Measurements from ENCODE around the gene CPS1. TPM values are rescaled to one million over a fixed set of nuclear protein-coding genes. Genes with fewer than 3 reads are reported as not detected.

CPS1 gene
- 1 to 10 TPM; 1.4 to 5.2 (median 1.8) TPM for total RNA-seq

GRCh38 chr2:210556329-210556980, at the start of gene CPS1:
Gene CPS1 (plus strand): TSS chr2:210556599. CDS start chr2:210556734, 135 bp downstream.
- TF ChIP-seq POLR2A (IDR thresholded peaks at IDR 0.05), result no peak
- no peak for TF ChIP-seq POLR2AphosphoS5 (IDR thresholded peaks at IDR 0.05)
- TF ChIP-seq EP300 (IDR thresholded peaks at IDR 0.05), result no peak
- no peak for TF ChIP-seq CTCF (IDR thresholded peaks at IDR 0.05)

GRCh38 chr2:210515911-210516310, 40.5 kb upstream of the CPS1 start:
- no peak for TF ChIP-seq CTCF (IDR thresholded peaks at IDR 0.05)
- Histone ChIP-seq H3K4me1 (no peaks in the 10 kb centered on the region), H3K27ac (no peak overlapping the region), H3K36me3 (no peaks in the 10 kb centered on the region), H3K4me3 (no peak overlapping the region), H3K27me3 (no peaks in the 10 kb centered on the region), H3K9me3 (peaks cover 0 to 7% (median 0%) of the 10 kb centered on the region in 4 donors)
- WGBS, 2 donors, result 45 to 81% methylated on average over 2 of the region's 2 CpGs
- DNase-seq (no peak), ATAC-seq (ENCODE audit: low FRiP score in 2 of 2) (no peak)

More at GRCh38 chr2:210556329-210556980, at the start of gene CPS1:
- no peak for DNase-seq
- ATAC-seq (ENCODE audit: low FRiP score in 2 of 2), result no peak
- Histone ChIP-seq H3K27ac (no peak within 1 kb of the TSS), H3K4me3 (no peak within 1 kb of the TSS), H3K36me3 (no peaks in the 10 kb centered on the region), H3K9me3 (no peaks in the 10 kb centered on the region), H3K4me1 (no peaks in the 10 kb centered on the region), H3K27me3 (no peaks in the 10 kb centered on the region)
- WGBS, 2 donors, result 75 to 81% methylated on average over 2 of the region's 2 CpGs

GRCh38 chr2:210517264-210517663, 39.1 kb upstream of the CPS1 start:
- Histone ChIP-seq H3K4me1 (no peaks in the 10 kb centered on the region), H3K9me3 (peaks cover 0 to 7% (median 0%) of the 10 kb centered on the region in 4 donors), H3K27me3 (no peaks in the 10 kb centered on the region), H3K36me3 (no peaks in the 10 kb centered on the region), H3K4me3 (no peak overlapping the region), H3K27ac (no peak overlapping the region)
- ATAC-seq (ENCODE audit: low FRiP score in 2 of 2) (no peak), DNase-seq (no peak)
- WGBS, 2 donors, result 77 to 83% methylated on average over 4 of the region's 4 CpGs
- TF ChIP-seq POLR2AphosphoS5 (IDR thresholded peaks at IDR 0.05) (no peak), CTCF (IDR thresholded peaks at IDR 0.05) (no peak), POLR2A (IDR thresholded peaks at IDR 0.05) (no peak), EP300 (IDR thresholded peaks at IDR 0.05) (no peak)

GRCh38 chr2:210519594-210519993, 36.8 kb upstream of the CPS1 start:
- WGBS, 2 donors, result 83% methylated on average over 5 of the region's 5 CpGs
- H3K4me3 ChIP-seq, result no peak overlapping the region
- TF ChIP-seq POLR2AphosphoS5 (IDR thresholded peaks at IDR 0.05) (no peak), CTCF (IDR thresholded peaks at IDR 0.05) (no peak)
- DNase-seq (no peak), ATAC-seq (ENCODE audit: low FRiP score in 2 of 2) (no peak)
- H3K27ac ChIP-seq, result no peak overlapping the region
- H3K4me1 ChIP-seq, result no peaks in the 10 kb centered on the region
- H3K9me3 ChIP-seq, result no peaks in the 10 kb centered on the region
- no peaks in the 10 kb centered on the region for H3K27me3 ChIP-seq
- H3K36me3 ChIP-seq, result no peaks in the 10 kb centered on the region

GRCh38 chr2:210522399-210522798, 34.0 kb upstream of the CPS1 start:
- TF ChIP-seq POLR2A (IDR thresholded peaks at IDR 0.05) (no peak), CTCF (IDR thresholded peaks at IDR 0.05) (no peak)
- no peaks in the 10 kb centered on the region for H3K4me1 ChIP-seq
- H3K9me3 ChIP-seq, result no peaks in the 10 kb centered on the region
- no peak overlapping the region for H3K4me3 ChIP-seq
- DNase-seq, result no peak
- no peaks in the 10 kb centered on the region for H3K27me3 ChIP-seq
- H3K27ac ChIP-seq, result no peak overlapping the region
- no peaks in the 10 kb centered on the region for H3K36me3 ChIP-seq
- no peak for ATAC-seq (ENCODE audit: low FRiP score in 2 of 2)

Measured in upper lobe of left lung (tissue), 6 donors.